HepG2 (cell line): ENCODE measurements around the gene LTA4H. TPM values are rescaled to one million over a fixed set of nuclear protein-coding genes. Genes with fewer than 3 reads are reported as not detected.
A peak's percentile ranks its signal among the peaks of the same experiment; 100 is the strongest.

Source experiments
- CREM ChIP-seq, 2 experiments: sonication (generic) in 1 of 2; formaldehyde crosslinking in 1 of 2; IDR thresholded peaks; 2 replicates each; pipeline versions ENCODE4 v1.4.0 to v1.6.1; 2016 to 2020; ENCODE audit warnings: antibody characterized with exemption in 1 of 2, mild to moderate bottlenecking in 1 of 2, missing genetic modification reagents in 1 of 2
- KLF11 ChIP-seq: IDR thresholded peaks from 2 replicates; pipeline ENCODE4 v1.6.1; 2016; ENCODE audit warnings: missing compliant biosample characterization
- RAD21 ChIP-seq: fragments of 450-650 bp; formaldehyde crosslinking; IDR thresholded peaks from 2 replicates; pipeline ENCODE4 v1.5.0; 2020; ENCODE audit warnings: mild to moderate bottlenecking
- SIN3B ChIP-seq: fragments of 150-350 bp; IDR thresholded peaks from 2 replicates; pipeline ENCODE4 v1.6.1; 2014; ENCODE audit warnings: low read length
- SKI ChIP-seq: fragments of 450-650 bp; IDR thresholded peaks from one replicate; pipeline ENCODE4 v1.6.1; 2018; ENCODE audit warnings: mild to moderate bottlenecking; ENCODE audit not compliant: partially characterized antibody
- TOE1 ChIP-seq: sonication (generic); formaldehyde crosslinking; IDR thresholded peaks from 2 replicates; pipeline ENCODE4 v1.4.0; 2020; ENCODE audit warnings: mild to moderate bottlenecking, missing genetic modification reagents
- ZNF136 ChIP-seq: sonication (generic); formaldehyde crosslinking; IDR thresholded peaks from 2 replicates; pipeline ENCODE4 v1.8.1; 2022; ENCODE audit warnings: low read depth, mild to moderate bottlenecking, moderate library complexity, missing genetic modification reagents
- ZNF430 ChIP-seq: sonication (generic); formaldehyde crosslinking; IDR thresholded peaks from 2 replicates; pipeline ENCODE4 v1.9.0; 2021; ENCODE audit warnings: mild to moderate bottlenecking, missing genetic modification reagents
- ZNF550 ChIP-seq: sonication (generic); formaldehyde crosslinking; IDR thresholded peaks from 2 replicates; pipeline ENCODE4 v1.4.0; 2020; ENCODE audit warnings: mild to moderate bottlenecking, missing genetic modification reagents, borderline replicate concordance
- polyA plus RNA-seq, 8 experiments: library from polyadenylated mRNA; depleted of rRNA in 3 of 8; stranded (reverse) in 7 of 8; unstranded in 1 of 8; fragments of >200 nt; fragmentation: Illumina TruSeq in 4 of 8; extraction: Trizol in 4 of 8; gene quantifications; 2 replicates each; pipeline versions ENCODE4 v1.2.1 to v1.2.3, GENCODE V29; 2011 to 2016; ENCODE audit warnings: low read depth in 4 of 8, missing spikeins in 1 of 8, mixed read lengths in 1 of 8; ENCODE audit not compliant: insufficient read depth in 1 of 8
- total RNA-seq, 5 experiments: library from RNA; depleted of rRNA; stranded (reverse); fragments of >200 nt; fragmentation: Illumina TruSeq; extraction: Trizol; gene quantifications; 2 replicates each; pipeline ENCODE4 v1.2.3, GENCODE V29; 2016; ENCODE audit warnings: low read depth in 1 of 5
- TF ChIP-seq, protein P1 (sequence below): sonication (generic); formaldehyde crosslinking; IDR thresholded peaks from 2 replicates; pipeline ENCODE4 v1.5.1; 2020; ENCODE audit warnings: mild to moderate bottlenecking, missing genetic modification reagents, moderate library complexity
- TF ChIP-seq, protein P2 (sequence below): sonication (generic); formaldehyde crosslinking; IDR thresholded peaks from 2 replicates; pipeline ENCODE4 v1.4.0; 2020; ENCODE audit warnings: mild to moderate bottlenecking, missing genetic modification reagents
- TF ChIP-seq, protein P3 (sequence below): sonication (generic); formaldehyde crosslinking; conservative IDR thresholded peaks from 2 replicates; pipeline ENCODE4 v1.4.0; 2020; ENCODE audit warnings: missing genetic modification reagents
- TF ChIP-seq, protein P4 (sequence below): sonication (generic); formaldehyde crosslinking; IDR thresholded peaks from 2 replicates; pipeline ENCODE4 v1.4.0; 2020; ENCODE audit warnings: missing genetic modification reagents, borderline replicate concordance
- TF ChIP-seq, protein P5 (sequence below): IDR thresholded peaks from 2 replicates; pipeline ENCODE4 v1.6.1; 2016; ENCODE audit warnings: control low read depth

Gene LTA4H
- total and polyA plus RNA-seq, 2 of the 13 experiments (the other 11 are each of a cell fraction or from before 2014, with no cell fraction given), result 87.5 to 90.4 TPM

DNA sequence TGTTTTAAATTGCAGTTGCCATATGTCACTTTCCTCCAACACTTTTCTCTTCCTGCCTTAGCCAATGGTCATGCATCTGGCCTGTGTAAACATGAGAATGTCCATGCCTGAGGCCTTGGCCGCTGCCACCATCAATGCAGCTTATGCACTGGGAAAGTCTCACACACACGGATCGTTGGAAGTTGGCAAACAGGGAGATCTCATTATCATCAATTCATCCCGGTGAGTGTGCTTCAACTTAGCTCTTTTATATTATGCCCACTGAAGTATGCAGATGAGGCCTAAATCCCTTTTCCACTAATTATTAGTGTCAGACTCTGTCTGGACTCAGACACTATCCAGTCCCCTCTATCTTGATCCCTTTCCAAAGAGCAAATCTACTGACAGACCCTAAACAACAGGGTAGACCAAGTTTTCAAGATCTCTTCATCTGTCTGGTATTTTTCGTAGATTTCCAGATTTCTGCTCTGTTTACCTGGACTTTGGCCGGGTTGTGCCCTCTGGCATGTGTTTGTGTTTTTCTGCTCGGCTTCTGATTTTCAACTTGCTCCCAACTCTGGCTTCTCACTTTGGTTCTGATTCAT lies 69.0 kb downstream of the LTA4H start (continued):
- TF ChIP-seq, protein P1, sequence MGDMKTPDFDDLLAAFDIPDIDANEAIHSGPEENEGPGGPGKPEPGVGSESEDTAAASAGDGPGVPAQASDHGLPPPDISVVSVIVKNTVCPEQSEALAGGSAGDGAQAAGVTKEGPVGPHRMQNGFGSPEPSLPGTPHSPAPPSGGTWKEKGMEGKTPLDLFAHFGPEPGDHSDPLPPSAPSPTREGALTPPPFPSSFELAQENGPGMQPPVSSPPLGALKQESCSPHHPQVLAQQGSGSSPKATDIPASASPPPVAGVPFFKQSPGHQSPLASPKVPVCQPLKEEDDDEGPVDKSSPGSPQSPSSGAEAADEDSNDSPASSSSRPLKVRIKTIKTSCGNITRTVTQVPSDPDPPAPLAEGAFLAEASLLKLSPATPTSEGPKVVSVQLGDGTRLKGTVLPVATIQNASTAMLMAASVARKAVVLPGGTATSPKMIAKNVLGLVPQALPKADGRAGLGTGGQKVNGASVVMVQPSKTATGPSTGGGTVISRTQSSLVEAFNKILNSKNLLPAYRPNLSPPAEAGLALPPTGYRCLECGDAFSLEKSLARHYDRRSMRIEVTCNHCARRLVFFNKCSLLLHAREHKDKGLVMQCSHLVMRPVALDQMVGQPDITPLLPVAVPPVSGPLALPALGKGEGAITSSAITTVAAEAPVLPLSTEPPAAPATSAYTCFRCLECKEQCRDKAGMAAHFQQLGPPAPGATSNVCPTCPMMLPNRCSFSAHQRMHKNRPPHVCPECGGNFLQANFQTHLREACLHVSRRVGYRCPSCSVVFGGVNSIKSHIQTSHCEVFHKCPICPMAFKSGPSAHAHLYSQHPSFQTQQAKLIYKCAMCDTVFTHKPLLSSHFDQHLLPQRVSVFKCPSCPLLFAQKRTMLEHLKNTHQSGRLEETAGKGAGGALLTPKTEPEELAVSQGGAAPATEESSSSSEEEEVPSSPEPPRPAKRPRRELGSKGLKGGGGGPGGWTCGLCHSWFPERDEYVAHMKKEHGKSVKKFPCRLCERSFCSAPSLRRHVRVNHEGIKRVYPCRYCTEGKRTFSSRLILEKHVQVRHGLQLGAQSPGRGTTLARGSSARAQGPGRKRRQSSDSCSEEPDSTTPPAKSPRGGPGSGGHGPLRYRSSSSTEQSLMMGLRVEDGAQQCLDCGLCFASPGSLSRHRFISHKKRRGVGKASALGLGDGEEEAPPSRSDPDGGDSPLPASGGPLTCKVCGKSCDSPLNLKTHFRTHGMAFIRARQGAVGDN (CRISPR knock-in tag), result no peak
- TF ChIP-seq, protein P2, sequence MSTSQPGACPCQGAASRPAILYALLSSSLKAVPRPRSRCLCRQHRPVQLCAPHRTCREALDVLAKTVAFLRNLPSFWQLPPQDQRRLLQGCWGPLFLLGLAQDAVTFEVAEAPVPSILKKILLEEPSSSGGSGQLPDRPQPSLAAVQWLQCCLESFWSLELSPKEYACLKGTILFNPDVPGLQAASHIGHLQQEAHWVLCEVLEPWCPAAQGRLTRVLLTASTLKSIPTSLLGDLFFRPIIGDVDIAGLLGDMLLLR (CRISPR knock-in tag), result no peak
- TF ChIP-seq RAD21 (CRISPR knock-in tag) (0 out of 2 replicates have a peak, but pooled peaks have one; percentile 26), ZNF136 (CRISPR knock-in tag) (no peak), CREM (IDR thresholded peaks at IDR 0.05) (peak; percentile 30; the same call in 1 of the 2 replicates), CREM (CRISPR knock-in tag; IDR thresholded peaks at IDR 0.05) (no peak), KLF11 (CRISPR knock-in tag) (no peak), TOE1 (no peak), ZNF430 (CRISPR knock-in tag) (no peak), SIN3B (no peak), ZNF550 (CRISPR knock-in tag) (no peak), SKI (peak; percentile 67)
- TF ChIP-seq, protein P3, sequence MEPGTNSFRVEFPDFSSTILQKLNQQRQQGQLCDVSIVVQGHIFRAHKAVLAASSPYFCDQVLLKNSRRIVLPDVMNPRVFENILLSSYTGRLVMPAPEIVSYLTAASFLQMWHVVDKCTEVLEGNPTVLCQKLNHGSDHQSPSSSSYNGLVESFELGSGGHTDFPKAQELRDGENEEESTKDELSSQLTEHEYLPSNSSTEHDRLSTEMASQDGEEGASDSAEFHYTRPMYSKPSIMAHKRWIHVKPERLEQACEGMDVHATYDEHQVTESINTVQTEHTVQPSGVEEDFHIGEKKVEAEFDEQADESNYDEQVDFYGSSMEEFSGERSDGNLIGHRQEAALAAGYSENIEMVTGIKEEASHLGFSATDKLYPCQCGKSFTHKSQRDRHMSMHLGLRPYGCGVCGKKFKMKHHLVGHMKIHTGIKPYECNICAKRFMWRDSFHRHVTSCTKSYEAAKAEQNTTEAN (CRISPR knock-in tag), result peak; percentile 37; the same call in 1 of the 2 replicates
- TF ChIP-seq, protein P4, sequence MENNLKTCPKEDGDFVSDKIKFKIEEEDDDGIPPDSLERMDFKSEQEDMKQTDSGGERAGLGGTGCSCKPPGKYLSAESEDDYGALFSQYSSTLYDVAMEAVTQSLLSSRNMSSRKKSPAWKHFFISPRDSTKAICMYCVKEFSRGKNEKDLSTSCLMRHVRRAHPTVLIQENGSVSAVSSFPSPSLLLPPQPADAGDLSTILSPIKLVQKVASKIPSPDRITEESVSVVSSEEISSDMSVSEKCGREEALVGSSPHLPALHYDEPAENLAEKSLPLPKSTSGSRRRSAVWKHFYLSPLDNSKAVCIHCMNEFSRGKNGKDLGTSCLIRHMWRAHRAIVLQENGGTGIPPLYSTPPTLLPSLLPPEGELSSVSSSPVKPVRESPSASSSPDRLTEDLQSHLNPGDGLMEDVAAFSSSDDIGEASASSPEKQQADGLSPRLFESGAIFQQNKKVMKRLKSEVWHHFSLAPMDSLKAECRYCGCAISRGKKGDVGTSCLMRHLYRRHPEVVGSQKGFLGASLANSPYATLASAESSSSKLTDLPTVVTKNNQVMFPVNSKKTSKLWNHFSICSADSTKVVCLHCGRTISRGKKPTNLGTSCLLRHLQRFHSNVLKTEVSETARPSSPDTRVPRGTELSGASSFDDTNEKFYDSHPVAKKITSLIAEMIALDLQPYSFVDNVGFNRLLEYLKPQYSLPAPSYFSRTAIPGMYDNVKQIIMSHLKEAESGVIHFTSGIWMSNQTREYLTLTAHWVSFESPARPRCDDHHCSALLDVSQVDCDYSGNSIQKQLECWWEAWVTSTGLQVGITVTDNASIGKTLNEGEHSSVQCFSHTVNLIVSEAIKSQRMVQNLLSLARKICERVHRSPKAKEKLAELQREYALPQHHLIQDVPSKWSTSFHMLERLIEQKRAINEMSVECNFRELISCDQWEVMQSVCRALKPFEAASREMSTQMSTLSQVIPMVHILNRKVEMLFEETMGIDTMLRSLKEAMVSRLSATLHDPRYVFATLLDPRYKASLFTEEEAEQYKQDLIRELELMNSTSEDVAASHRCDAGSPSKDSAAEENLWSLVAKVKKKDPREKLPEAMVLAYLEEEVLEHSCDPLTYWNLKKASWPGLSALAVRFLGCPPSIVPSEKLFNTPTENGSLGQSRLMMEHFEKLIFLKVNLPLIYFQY, result 0 out of 2 replicates have a peak, but pooled peaks have one; percentile 49
- TF ChIP-seq, protein P5, sequence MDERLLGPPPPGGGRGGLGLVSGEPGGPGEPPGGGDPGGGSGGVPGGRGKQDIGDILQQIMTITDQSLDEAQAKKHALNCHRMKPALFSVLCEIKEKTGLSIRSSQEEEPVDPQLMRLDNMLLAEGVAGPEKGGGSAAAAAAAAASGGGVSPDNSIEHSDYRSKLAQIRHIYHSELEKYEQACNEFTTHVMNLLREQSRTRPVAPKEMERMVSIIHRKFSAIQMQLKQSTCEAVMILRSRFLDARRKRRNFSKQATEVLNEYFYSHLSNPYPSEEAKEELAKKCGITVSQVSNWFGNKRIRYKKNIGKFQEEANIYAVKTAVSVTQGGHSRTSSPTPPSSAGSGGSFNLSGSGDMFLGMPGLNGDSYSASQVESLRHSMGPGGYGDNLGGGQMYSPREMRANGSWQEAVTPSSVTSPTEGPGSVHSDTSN (CRISPR knock-in tag), result no peak
